HepG2 (cell line): Measurements from ENCODE around the gene THSD1. TPM values are rescaled to one million over a fixed set of nuclear protein-coding genes. Genes with fewer than 3 reads are reported as not detected.

Experiments
- CENPX ChIP-seq: sonication (generic); formaldehyde crosslinking; IDR thresholded peaks from 2 replicates; pipeline ENCODE4 v1.9.0; 2021; ENCODE audit warnings: mild to moderate bottlenecking, missing genetic modification reagents, moderate library complexity
- CREB1 ChIP-seq, 2 experiments: fragments of 450-650 bp in 1 of 2; IDR thresholded peaks; 2 replicates each; pipeline ENCODE4 v1.6.1; 2016 to 2017; ENCODE audit warnings: control low read depth in 1 of 2, mild to moderate bottlenecking in 1 of 2, missing compliant biosample characterization in 1 of 2, missing genetic modification characterization in 1 of 2
- DMTF1 ChIP-seq: sonication (generic); formaldehyde crosslinking; IDR thresholded peaks from 2 replicates; pipeline ENCODE4 v1.4.0; 2020; ENCODE audit warnings: mild to moderate bottlenecking, missing genetic modification reagents
- EHMT2 ChIP-seq: fragments of 200-600 bp; sonication (generic); IDR thresholded peaks from 2 replicates; pipeline ENCODE4 v1.7.0; 2017; ENCODE audit warnings: antibody characterized with exemption, low read depth, low read length, borderline replicate concordance
- GPN1 ChIP-seq: sonication (generic); formaldehyde crosslinking; IDR thresholded peaks from 2 replicates; pipeline ENCODE4 v1.5.1; 2020; ENCODE audit warnings: missing genetic modification reagents, borderline replicate concordance
- IKZF4 ChIP-seq: sonication (generic); formaldehyde crosslinking; IDR thresholded peaks from 2 replicates; pipeline ENCODE4 v1.5.1; 2020; ENCODE audit warnings: borderline replicate concordance, mild to moderate bottlenecking, low read depth, missing genetic modification reagents; ENCODE audit errors: not compliant biosample characterization
- KAT8 ChIP-seq: IDR thresholded peaks from 2 replicates; pipeline ENCODE4 v1.6.1; 2016; ENCODE audit warnings: missing genetic modification reagents, missing compliant biosample characterization
- MAFK ChIP-seq, 2 experiments: IDR thresholded peaks in 1 of 2; conservative IDR thresholded peaks in 1 of 2; 2 replicates each; pipeline ENCODE4 v1.6.1; 2011; ENCODE audit warnings: improper control_type of control experiment in 2 of 2, low read length in 2 of 2
- NCOR1 ChIP-seq: fragments of 200-600 bp; sonication (generic); IDR thresholded peaks from 2 replicates; pipeline ENCODE4 v1.7.0; 2017; ENCODE audit warnings: antibody characterized with exemption, low read length, borderline replicate concordance
- PAF1 ChIP-seq: IDR thresholded peaks from 2 replicates; pipeline ENCODE4 v1.6.1; 2016; ENCODE audit warnings: missing genetic modification reagents, missing compliant biosample characterization
- PRPF4 ChIP-seq: fragments of 200-400 bp; formaldehyde crosslinking; IDR thresholded peaks from 2 replicates; pipeline ENCODE4 v1.6.1; 2016; ENCODE audit warnings: low read length, low read depth; ENCODE audit not compliant: poor library complexity, severe bottlenecking
- SP4 ChIP-seq: sonication (generic); formaldehyde crosslinking; IDR thresholded peaks from 2 replicates; pipeline ENCODE4 v1.8.1; 2023; ENCODE audit warnings: mild to moderate bottlenecking, missing genetic modification reagents
- SRSF4 ChIP-seq: fragments of 200-400 bp; formaldehyde crosslinking; IDR thresholded peaks from one replicate; pipeline ENCODE4 v1.6.1; 2018; ENCODE audit warnings: mild to moderate bottlenecking, low read depth, low read length, moderate library complexity; ENCODE audit not compliant: poor library complexity, severe bottlenecking
- TFDP1 ChIP-seq: IDR thresholded peaks from 2 replicates; pipeline ENCODE4 v1.6.1; 2016; ENCODE audit warnings: missing compliant biosample characterization, missing genetic modification reagents, borderline replicate concordance
- TGIF2 ChIP-seq: IDR thresholded peaks from 2 replicates; pipeline ENCODE4 v1.6.1; 2016; ENCODE audit warnings: control low read depth, missing compliant biosample characterization
- ZBTB42 ChIP-seq: sonication (generic); formaldehyde crosslinking; IDR thresholded peaks from 2 replicates; pipeline ENCODE4 v1.5.0; 2020; ENCODE audit warnings: mild to moderate bottlenecking, missing genetic modification reagents
- ZBTB7A ChIP-seq: sonication (generic); formaldehyde crosslinking; IDR thresholded peaks from 2 replicates; pipeline ENCODE4 v1.8.0; 2022; ENCODE audit warnings: mild to moderate bottlenecking, missing genetic modification reagents
- ZNF138 ChIP-seq: sonication (generic); formaldehyde crosslinking; IDR thresholded peaks from 2 replicates; pipeline ENCODE4 v1.5.0; 2020; ENCODE audit warnings: mild to moderate bottlenecking, low read depth, missing genetic modification reagents
- ZNF180 ChIP-seq: sonication (generic); formaldehyde crosslinking; IDR thresholded peaks from 2 replicates; pipeline ENCODE4 v1.4.0; 2020; ENCODE audit warnings: low read depth, missing genetic modification reagents, borderline replicate concordance
- ZNF367 ChIP-seq: sonication (generic); formaldehyde crosslinking; IDR thresholded peaks from 2 replicates; pipeline ENCODE4 v1.4.0; 2020; ENCODE audit warnings: missing genetic modification reagents, borderline replicate concordance
- ZNF564 ChIP-seq: sonication (generic); formaldehyde crosslinking; IDR thresholded peaks from 2 replicates; pipeline ENCODE4 v1.8.1; 2023; ENCODE audit warnings: mild to moderate bottlenecking, missing genetic modification reagents
- ZNF660 ChIP-seq: sonication (generic); formaldehyde crosslinking; IDR thresholded peaks from 2 replicates; pipeline ENCODE4 v1.5.1; 2020; ENCODE audit warnings: mild to moderate bottlenecking, low read depth, missing genetic modification reagents, borderline replicate concordance
- ZSCAN9 ChIP-seq: IDR thresholded peaks from 2 replicates; pipeline ENCODE4 v1.6.1; 2016; ENCODE audit warnings: borderline replicate concordance
- polyA plus RNA-seq, 8 experiments: library from polyadenylated mRNA; depleted of rRNA in 3 of 8; stranded (reverse) in 7 of 8; unstranded in 1 of 8; fragments of >200 nt; fragmentation: Illumina TruSeq in 4 of 8; extraction: Trizol in 4 of 8; gene quantifications; 2 replicates each; pipeline versions ENCODE4 v1.2.1 to v1.2.3, GENCODE V29; 2011 to 2016; ENCODE audit warnings: low read depth in 4 of 8, missing spikeins in 1 of 8, mixed read lengths in 1 of 8; ENCODE audit not compliant: insufficient read depth in 1 of 8
- total RNA-seq, 5 experiments: library from RNA; depleted of rRNA; stranded (reverse); fragments of >200 nt; fragmentation: Illumina TruSeq; extraction: Trizol; gene quantifications; 2 replicates each; pipeline ENCODE4 v1.2.3, GENCODE V29; 2016; ENCODE audit warnings: low read depth in 1 of 5
- TF ChIP-seq, protein P1 (sequence below): sonication (generic); formaldehyde crosslinking; IDR thresholded peaks from 2 replicates; pipeline ENCODE4 v1.4.0; 2020; ENCODE audit warnings: mild to moderate bottlenecking, missing genetic modification reagents, borderline replicate concordance

Gene THSD1
- total and polyA plus RNA-seq, 2 of the 13 experiments (the other 11 are each of a cell fraction or from before 2014, with no cell fraction given) = 0.11 to 0.15 TPM

DNA sequence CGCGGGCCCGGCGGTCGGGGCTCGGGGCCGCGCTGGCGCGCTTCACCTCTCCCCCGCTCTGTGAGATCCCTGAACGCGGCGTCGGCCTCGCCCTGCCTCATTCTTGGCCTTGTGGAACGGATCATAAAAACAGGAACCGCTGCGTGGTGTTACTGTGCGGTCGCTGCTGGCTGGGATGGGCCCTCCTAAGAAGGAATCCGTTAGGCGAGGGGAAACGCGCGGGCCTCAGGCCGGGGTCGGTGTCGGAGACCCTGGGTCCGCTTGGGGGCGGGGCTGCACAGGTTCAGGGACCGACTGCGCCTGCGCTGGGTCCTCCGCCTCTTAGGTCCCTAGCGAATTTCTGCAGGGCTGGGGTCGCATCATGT is 49.7 kb upstream of the THSD1 start (continued):
- TF ChIP-seq MAFK (conservative IDR thresholded peaks at IDR 0.05 in 1 of 2, IDR thresholded peaks at IDR 0.05 in 1 of 2; ENCODE audit: low read length in 2 of 2) (no peak), ZSCAN9 (CRISPR knock-in tag) (no peak), NCOR1 (no peak), ZBTB7A (CRISPR knock-in tag) (peak; percentile 79), ZNF564 (CRISPR knock-in tag) (0 out of 2 replicates have a peak, but pooled peaks have one; percentile 36), TFDP1 (CRISPR knock-in tag) (no peak), ZNF138 (CRISPR knock-in tag) (no peak), SP4 (CRISPR knock-in tag) (no peak), CREB1 (IDR thresholded peaks at IDR 0.05) (no peak), CREB1 (CRISPR knock-in tag; IDR thresholded peaks at IDR 0.05) (no peak; the same call in 1 of the 2 replicates), PAF1 (no peak), EHMT2 (no peak), CENPX (CRISPR knock-in tag) (no peak), ZNF367 (CRISPR knock-in tag) (no peak), PRPF4 (no peak), SRSF4 (no peak), DMTF1 (no peak), TGIF2 (CRISPR knock-in tag) (no peak), ZNF660 (CRISPR knock-in tag) (no peak), IKZF4 (CRISPR knock-in tag) (no peak), KAT8 (CRISPR knock-in tag) (no peak), ZBTB42 (CRISPR knock-in tag) (no peak), ZNF180 (CRISPR knock-in tag) (no peak), GPN1 (no peak)
- TF ChIP-seq, protein P1, sequence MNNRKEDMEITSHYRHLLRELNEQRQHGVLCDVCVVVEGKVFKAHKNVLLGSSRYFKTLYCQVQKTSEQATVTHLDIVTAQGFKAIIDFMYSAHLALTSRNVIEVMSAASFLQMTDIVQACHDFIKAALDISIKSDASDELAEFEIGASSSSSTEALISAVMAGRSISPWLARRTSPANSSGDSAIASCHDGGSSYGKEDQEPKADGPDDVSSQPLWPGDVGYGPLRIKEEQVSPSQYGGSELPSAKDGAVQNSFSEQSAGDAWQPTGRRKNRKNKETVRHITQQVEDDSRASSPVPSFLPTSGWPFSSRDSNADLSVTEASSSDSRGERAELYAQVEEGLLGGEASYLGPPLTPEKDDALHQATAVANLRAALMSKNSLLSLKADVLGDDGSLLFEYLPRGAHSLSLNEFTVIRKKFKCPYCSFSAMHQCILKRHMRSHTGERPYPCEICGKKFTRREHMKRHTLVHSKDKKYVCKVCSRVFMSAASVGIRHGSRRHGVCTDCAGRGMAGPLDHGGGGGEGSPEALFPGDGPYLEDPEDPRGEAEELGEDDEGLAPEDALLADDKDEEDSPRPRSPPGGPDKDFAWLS = no peak
